H54 (cell line): ENCODE data around the gene CFAP46.
"Not testable (repeated sequence)": the region's sequence is repeated elsewhere in the genome, so short reads cannot be mapped to it uniquely, and the experiment has no call there.

Experiments
- DNase-seq: peaks from one replicate; pipeline ENCODE4 v3.0.0; 2011; ENCODE audit warnings: low spot score, mixed read lengths; ENCODE audit not compliant: insufficient read length
- FAIRE-seq: peaks from 3 replicates; lab custom pipeline; 2011; peaks lifted over from hg19 to GRCh38; lab: Jason Lieb, UNC
- POLR2A ChIP-seq: IDR thresholded peaks from 2 replicates; pipeline ENCODE4 v1.6.1; 2011; ENCODE audit warnings: low read depth, mild to moderate bottlenecking, low read length

The CFAP46 gene

GRCh38 chr10:132829403-132829802 lies 113.0 kb downstream of the CFAP46 start:
- no peak for DNase-seq
- no peak for TF ChIP-seq POLR2A
- no peak for FAIRE-seq

GRCh38 chr10:132828681-132829080 lies 113.7 kb downstream of the CFAP46 start:
- no peak for FAIRE-seq
- TF ChIP-seq POLR2A: no peak
- DNase-seq: no peak

- no peak for FAIRE-seq
These were observed 114.4 kb downstream of the CFAP46 start for GRCh38 chr10:132827861-132828539.

GRCh38 chr10:132827423-132827789 lies 115.0 kb downstream of the CFAP46 start:
- TF ChIP-seq POLR2A: no peak
- DNase-seq: no peak
- FAIRE-seq: no peak

More at GRCh38 chr10:132827861-132828539, 114.4 kb downstream of the CFAP46 start:
- no peak for DNase-seq
- no peak for TF ChIP-seq POLR2A

GRCh38 chr10:132826524-132827422 lies 115.6 kb downstream of the CFAP46 start:
- DNase-seq: no peak
- no peak for TF ChIP-seq POLR2A
- no peak for FAIRE-seq

GRCh38 chr10:132825783-132826523 lies 116.4 kb downstream of the CFAP46 start:
- not testable (repeated sequence) for DNase-seq, FAIRE-seq

- TF ChIP-seq POLR2A: no peak
- DNase-seq (no peak), FAIRE-seq (no peak)
These were observed 122.3 kb downstream of the CFAP46 start for GRCh38 chr10:132820056-132820455.

GRCh38 chr10:132817701-132818211 lies 124.6 kb downstream of the CFAP46 start:
- no peak for DNase-seq
- no peak for FAIRE-seq
- no peak for TF ChIP-seq POLR2A

- DNase-seq (no peak), FAIRE-seq (no peak)
- TF ChIP-seq POLR2A: no peak
These were observed 125.7 kb downstream of the CFAP46 start for GRCh38 chr10:132816718-132817117.

GRCh38 chr10:132815168-132815857 lies 127.1 kb downstream of the CFAP46 start:
- FAIRE-seq (no peak), DNase-seq (no peak)
- TF ChIP-seq POLR2A: no peak

GRCh38 chr10:132814469-132814856 lies 127.9 kb downstream of the CFAP46 start:
- TF ChIP-seq POLR2A: no peak
- DNase-seq (no peak), FAIRE-seq (no peak)

GRCh38 chr10:132813560-132814468 lies 128.6 kb downstream of the CFAP46 start:
- TF ChIP-seq POLR2A: no peak
- no peak for FAIRE-seq

More at GRCh38 chr10:132813560-132814468, 128.6 kb downstream of the CFAP46 start:
- DNase-seq: no peak
